Sigmoid colon (tissue), 7 donors: ENCODE measurements around the gene PTAFR. TPM values are rescaled to one million over a fixed set of nuclear protein-coding genes. Genes with fewer than 3 reads are reported as not detected.

ENCODE experiments used
- DNase-seq: peaks from one replicate; pipeline ENCODE4 v3.0.0-alpha.2; 2019
- H3K27ac ChIP-seq, 4 donors: fragments of 200-600 bp; sonication (generic); one replicate each; pipeline ENCODE4 v1.5.1; 2016 to 2019; ENCODE audit warnings: mild to moderate bottlenecking in 1 of 4
- H3K27me3 ChIP-seq, 3 donors: fragments of 200-600 bp; sonication (generic); one replicate each; pipeline ENCODE4 v1.5.1; 2019; ENCODE audit warnings: mild to moderate bottlenecking in 1 of 3
- H3K36me3 ChIP-seq, 4 donors: fragments of 200-600 bp; sonication (generic); one replicate each; pipeline ENCODE4 v1.5.1; 2016 to 2019
- H3K4me1 ChIP-seq, 4 donors: fragments of 200-600 bp; sonication (generic); one replicate each; pipeline ENCODE4 v1.5.1; 2017 to 2019
- H3K4me3 ChIP-seq, 4 donors: fragments of 200-600 bp; sonication (generic); one replicate each; pipeline ENCODE4 v1.5.1; 2017 to 2019; ENCODE audit warnings: mild to moderate bottlenecking in 2 of 4, moderate library complexity in 1 of 4
- H3K9me3 ChIP-seq, 4 donors: fragments of 200-600 bp in 3 of 4; sonication (generic) in 3 of 4; one replicate each; pipeline versions ENCODE4 v1.5.1 to v1.6.1; 2013 to 2019
- CTCF ChIP-seq, 4 experiments: fragments of 450-650 bp in 3 of 4; fragments of 200-600 bp in 1 of 4; IDR thresholded peaks; one replicate each; pipeline ENCODE4 v1.5.1; 2016 to 2019; ENCODE audit warnings: antibody characterized with exemption in 4 of 4, mild to moderate bottlenecking in 3 of 4, moderate library complexity in 2 of 4
- EP300 ChIP-seq, 4 donors: sonication (generic); formaldehyde crosslinking; IDR thresholded peaks; one replicate each; pipeline ENCODE4 v1.6.1; 2017; ENCODE audit warnings: antibody characterized with exemption in 4 of 4
- POLR2A ChIP-seq, 2 donors: fragments of 450-650 bp; IDR thresholded peaks; one replicate each; pipeline ENCODE4 v1.6.1; 2016; ENCODE audit warnings: antibody characterized with exemption in 2 of 2, mild to moderate bottlenecking in 2 of 2, moderate library complexity in 2 of 2
- POLR2AphosphoS5 ChIP-seq, 4 donors: sonication (generic); formaldehyde crosslinking; IDR thresholded peaks; one replicate each; pipeline ENCODE4 v1.6.1; 2017; ENCODE audit warnings: antibody characterized with exemption in 4 of 4
- WGBS, 2 donors: extraction: QIAGEN DNeasy Blood & Tissue Kit; methylation state at CpG; one replicate each; pipeline ENCODE4 v1.1.7; 2013; 5-methylcytosine and 5-hydroxymethylcytosine counted together
- intact Hi-C: fragments of 100-400 bp; cut with DNase I; formaldehyde crosslinking; loops from one replicate; pipeline ENCODE4 v1.15.1; 2023
- polyA plus RNA-seq, 3 donors: library from polyadenylated mRNA; stranded (reverse); fragments of 200-250 nt; gene quantifications; one replicate each; pipeline ENCODE4 v1.2.3, GENCODE V29; 2013
- total RNA-seq, 4 donors: library from RNA; depleted of rRNA; stranded (reverse); fragments of >200 nt; gene quantifications; one replicate each; pipeline ENCODE4 v1.1.0, GENCODE V29; 2016
- donor health status: healthy with polysubstance abuse.
- donor health status: Bipolar disorder and iron deficiency.
- donor health status: healthy.

PTAFR gene
- total and polyA plus RNA-seq, 7 donors, result 1.8 to 9.9 (median 4.5) TPM

- Histone ChIP-seq H3K27me3 (no peaks in the 10 kb centered on the region), H3K36me3 (no peaks in the 10 kb centered on the region), H3K4me3 (no peak overlapping the region), H3K4me1 (peaks cover 0 to 18% (median 11%) of the 10 kb centered on the region in 4 donors), H3K27ac (peak overlapping the region in 2 of 4 donors; percentile 53 to 59), H3K9me3 (no peaks in the 10 kb centered on the region)
- TF ChIP-seq POLR2AphosphoS5 (IDR thresholded peaks at IDR 0.05) (peak in 2 of 4 donors; percentile 24 to 39), EP300 (IDR thresholded peaks at IDR 0.05) (no peak)
- DNase-seq, result no peak
- intact Hi-C loops, result no loop called here
- WGBS, 2 donors, result 63 to 70% methylated on average over 5 of the region's 5 CpGs
These were observed 15.7 kb downstream of the PTAFR start for GRCh38 chr1:28160782-28161266.

GRCh38 chr1:28159680-28160079, 16.8 kb downstream of the PTAFR start:
- H3K27me3 ChIP-seq, result no peaks in the 10 kb centered on the region
- intact Hi-C loops, result no loop called here
- WGBS, 2 donors, result 85 to 86% methylated on average over 7 of the region's 7 CpGs
- no peaks in the 10 kb centered on the region for H3K9me3 ChIP-seq
- no peak overlapping the region for H3K4me3 ChIP-seq
- DNase-seq, result no peak
- H3K36me3 ChIP-seq, result no peaks in the 10 kb centered on the region
- no peak for TF ChIP-seq POLR2AphosphoS5 (IDR thresholded peaks at IDR 0.05)
- TF ChIP-seq EP300 (IDR thresholded peaks at IDR 0.05), result no peak
- TF ChIP-seq POLR2A (IDR thresholded peaks at IDR 0.05), result no peak
- no peak for TF ChIP-seq CTCF (IDR thresholded peaks at IDR 0.05)
- H3K27ac ChIP-seq, result peak overlapping the region in 2 of 4 donors; percentile 53 to 59
- H3K4me1 ChIP-seq, result peaks cover 0 to 18% (median 11%) of the 10 kb centered on the region in 4 donors

GRCh38 chr1:28159243-28159642, 17.2 kb downstream of the PTAFR start:
- H3K4me1 ChIP-seq, result peaks cover 0 to 16% (median 10%) of the 10 kb centered on the region in 4 donors
- H3K9me3 ChIP-seq, result no peaks in the 10 kb centered on the region
- TF ChIP-seq EP300 (IDR thresholded peaks at IDR 0.05), result no peak
- TF ChIP-seq POLR2AphosphoS5 (IDR thresholded peaks at IDR 0.05), result no peak
- WGBS, 2 donors, result 92 to 94% methylated on average over 4 of the region's 4 CpGs
- DNase-seq, result no peak
- intact Hi-C loops, result no loop called here
- H3K27ac ChIP-seq, result no peak overlapping the region
- H3K4me3 ChIP-seq, result no peak overlapping the region
- no peaks in the 10 kb centered on the region for H3K36me3 ChIP-seq
- H3K27me3 ChIP-seq, result no peaks in the 10 kb centered on the region

- no peak for TF ChIP-seq POLR2AphosphoS5 (IDR thresholded peaks at IDR 0.05)
- no peak for TF ChIP-seq CTCF (IDR thresholded peaks at IDR 0.05)
- H3K27me3 ChIP-seq, result no peaks in the 10 kb centered on the region
- H3K36me3 ChIP-seq, result no peaks in the 10 kb centered on the region
- intact Hi-C loops, result no loop called here
- no peaks in the 10 kb centered on the region for H3K9me3 ChIP-seq
- H3K4me1 ChIP-seq, result peaks cover 0 to 5% (median 0%) of the 10 kb centered on the region in 4 donors
- 94 to 96% methylated on average over 8 of the region's 8 CpGs for WGBS, 2 donors
- H3K4me3 ChIP-seq, result no peak overlapping the region
- no peak overlapping the region for H3K27ac ChIP-seq
- no peak for DNase-seq
These were observed 18.6 kb downstream of the PTAFR start for GRCh38 chr1:28157894-28158293.

- Histone ChIP-seq H3K4me3 (no peak overlapping the region), H3K4me1 (peaks cover 0 to 5% (median 0%) of the 10 kb centered on the region in 4 donors), H3K9me3 (no peaks in the 10 kb centered on the region), H3K27me3 (no peaks in the 10 kb centered on the region), H3K27ac (no peak overlapping the region), H3K36me3 (no peaks in the 10 kb centered on the region)
- TF ChIP-seq POLR2A (IDR thresholded peaks at IDR 0.05), result no peak
- TF ChIP-seq EP300 (IDR thresholded peaks at IDR 0.05), result no peak
- no peak for TF ChIP-seq CTCF (IDR thresholded peaks at IDR 0.05)
- TF ChIP-seq POLR2AphosphoS5 (IDR thresholded peaks at IDR 0.05), result no peak
- WGBS, 2 donors, result 77% methylated on average over 4 of the region's 4 CpGs
- DNase-seq, result no peak
- intact Hi-C loops, result no loop called here
These were observed 19.7 kb downstream of the PTAFR start for GRCh38 chr1:28156821-28157220.

- TF ChIP-seq EP300 (IDR thresholded peaks at IDR 0.05), result no peak
- no peak for TF ChIP-seq POLR2AphosphoS5 (IDR thresholded peaks at IDR 0.05)
- TF ChIP-seq POLR2A (IDR thresholded peaks at IDR 0.05), result no peak
- TF ChIP-seq CTCF (IDR thresholded peaks at IDR 0.05), result no peak
- H3K27ac ChIP-seq, result no peak overlapping the region
- H3K27me3 ChIP-seq, result no peaks in the 10 kb centered on the region
- H3K4me3 ChIP-seq, result no peak overlapping the region
- H3K4me1 ChIP-seq, result peaks cover 0 to under 1% (median 0%) of the 10 kb centered on the region in 4 donors
- intact Hi-C loops, result no loop called here
- H3K36me3 ChIP-seq, result no peaks in the 10 kb centered on the region
- DNase-seq, result no peak
- H3K9me3 ChIP-seq, result no peaks in the 10 kb centered on the region
- WGBS, 2 donors, result 95% methylated on average over 4 of the region's 4 CpGs
These were observed 20.9 kb downstream of the PTAFR start for GRCh38 chr1:28155628-28156027.
